H9 (cell line): ENCODE measurements around the gene TMEM141. TPM values are rescaled to one million over a fixed set of nuclear protein-coding genes. Genes with fewer than 3 reads are reported as not detected.
A peak's percentile ranks its signal among the peaks of the same experiment; 100 is the strongest.

Experiments used
- DNase-seq: peaks from one replicate; pipeline ENCODE4 v3.0.0-alpha.2; 2017
- H2AFZ ChIP-seq: one replicate; pipeline ENCODE4 v1.6.1; 2013; ENCODE audit warnings: mild to moderate bottlenecking, low read length, control low read depth, moderate library complexity
- H2AK5ac ChIP-seq: 2 replicates; pipeline ENCODE4 v1.6.1; 2013; ENCODE audit warnings: low read length, control low read depth, mixed read lengths; ENCODE audit not compliant: insufficient read length
- H2BK120ac ChIP-seq: one replicate; pipeline ENCODE4 v1.6.1; 2013; ENCODE audit warnings: low read depth, mild to moderate bottlenecking, low read length, control low read depth, inconsistent platforms; ENCODE audit not compliant: poor library complexity, severe bottlenecking
- H2BK12ac ChIP-seq: 2 replicates; pipeline ENCODE4 v1.6.1; 2013; ENCODE audit warnings: low read length, control low read depth, mixed read lengths, low read depth; ENCODE audit not compliant: insufficient read length
- H2BK15ac ChIP-seq: 2 replicates; pipeline ENCODE4 v1.6.1; 2013; ENCODE audit warnings: low read depth, low read length, control low read depth
- H2BK20ac ChIP-seq: one replicate; pipeline ENCODE4 v1.6.1; 2013; ENCODE audit warnings: low read depth, mild to moderate bottlenecking, low read length, control low read depth, inconsistent platforms; ENCODE audit not compliant: poor library complexity, severe bottlenecking
- H2BK5ac ChIP-seq: 2 replicates; pipeline ENCODE4 v1.6.1; 2013; ENCODE audit warnings: low read length, control low read depth, mixed read lengths; ENCODE audit not compliant: insufficient read length
- H3K14ac ChIP-seq: 2 replicates; pipeline ENCODE4 v1.6.1; 2013; ENCODE audit warnings: low read length, control low read depth; ENCODE audit not compliant: insufficient read depth
- H3K18ac ChIP-seq: 2 replicates; pipeline ENCODE4 v1.6.1; 2013; ENCODE audit warnings: low read depth, mild to moderate bottlenecking, mixed read lengths, low read length, control low read depth; ENCODE audit not compliant: insufficient read length
- H3K23ac ChIP-seq: 2 replicates; pipeline ENCODE4 v1.6.1; 2013; ENCODE audit warnings: low read length, control low read depth, mixed read lengths, low read depth; ENCODE audit not compliant: insufficient read length
- H3K23me2 ChIP-seq: 2 replicates; pipeline ENCODE4 v1.6.1; 2013; ENCODE audit warnings: low read depth, mild to moderate bottlenecking, mixed read lengths, low read length, control low read depth; ENCODE audit not compliant: insufficient read length, poor library complexity, severe bottlenecking
- H3K27ac ChIP-seq: 2 replicates; pipeline ENCODE4 v1.5.1; 2013; ENCODE audit warnings: low read length, control low read depth, mixed read lengths, low read depth; ENCODE audit not compliant: insufficient read length
- H3K27me3 ChIP-seq: 2 replicates; pipeline ENCODE4 v1.6.1; 2013; ENCODE audit warnings: low read length, control low read depth, inconsistent platforms; ENCODE audit not compliant: insufficient read depth
- H3K4ac ChIP-seq: 2 replicates; pipeline ENCODE4 v1.6.1; 2013; ENCODE audit warnings: low read depth, mild to moderate bottlenecking, control low read depth, inconsistent platforms, low read length, moderate library complexity
- H3K4me1 ChIP-seq: 2 replicates; pipeline ENCODE4 v1.6.1; 2013; ENCODE audit warnings: low read length, control low read depth, inconsistent platforms; ENCODE audit not compliant: insufficient read depth
- H3K4me2 ChIP-seq: 2 replicates; pipeline ENCODE4 v1.6.1; 2013; ENCODE audit warnings: low read length, control low read depth, mixed read lengths; ENCODE audit not compliant: insufficient read length, insufficient read depth
- H3K56ac ChIP-seq: 2 replicates; pipeline ENCODE4 v1.6.1; 2013; ENCODE audit warnings: low read depth, mild to moderate bottlenecking, mixed read lengths, low read length, control low read depth; ENCODE audit not compliant: insufficient read length
- H3K79me1 ChIP-seq: 2 replicates; pipeline ENCODE4 v1.6.1; 2013; ENCODE audit warnings: low read depth, mild to moderate bottlenecking, moderate library complexity, low read length, control low read depth, inconsistent platforms; ENCODE audit not compliant: insufficient read depth, poor library complexity, severe bottlenecking
- H3K79me2 ChIP-seq: 2 replicates; pipeline ENCODE4 v1.6.1; 2013; ENCODE audit warnings: low read length, control low read depth, inconsistent platforms; ENCODE audit not compliant: insufficient read depth
- H3K9ac ChIP-seq: 2 replicates; pipeline ENCODE4 v1.6.1; 2013; ENCODE audit warnings: low read length, control low read depth, mixed read lengths; ENCODE audit not compliant: insufficient read length; ENCODE audit errors: extremely low read depth
- H3K9me3 ChIP-seq: one replicate; pipeline ENCODE4 v1.6.1; 2013; ENCODE audit warnings: low read depth, low read length, inconsistent platforms; ENCODE audit not compliant: control insufficient read depth
- H3T11ph ChIP-seq: one replicate; pipeline ENCODE4 v1.6.1; 2013; ENCODE audit warnings: mild to moderate bottlenecking, low read length, control low read depth, inconsistent platforms
- H4K20me1 ChIP-seq: one replicate; pipeline ENCODE4 v1.6.1; 2013; ENCODE audit not compliant: control insufficient read depth, insufficient read length, insufficient read depth
- H4K5ac ChIP-seq: 2 replicates; pipeline ENCODE4 v1.6.1; 2013; ENCODE audit warnings: low read depth, mild to moderate bottlenecking, mixed read lengths, low read length, control low read depth; ENCODE audit not compliant: insufficient read length
- H4K8ac ChIP-seq: replicated peaks from 2 replicates; pipeline ENCODE4 v1.6.1; 2013; ENCODE audit warnings: low read length, control low read depth, mixed read lengths, low read depth; ENCODE audit not compliant: insufficient read length
- H4K91ac ChIP-seq: 2 replicates; pipeline ENCODE4 v1.6.1; 2013; ENCODE audit warnings: low read depth, mild to moderate bottlenecking, moderate library complexity, mixed read lengths, low read length, control low read depth; ENCODE audit not compliant: insufficient read length
- H3K27ac Mint-ChIP-seq, 3 experiments: 2 replicates in 2 of 3; 3 replicates in 1 of 3; pipeline ENCODE4 v1.8.0; 2020 to 2021; ENCODE audit warnings: mixed read lengths in 3 of 3, mild to moderate bottlenecking in 1 of 3, moderate library complexity in 1 of 3
- H3K27me3 Mint-ChIP-seq: 2 replicates; pipeline ENCODE4 v1.8.0; 2021; ENCODE audit warnings: low read depth, mild to moderate bottlenecking, moderate library complexity, mixed read lengths
- H3K36me3 Mint-ChIP-seq, 3 experiments: 2 replicates in 2 of 3; 3 replicates in 1 of 3; pipeline ENCODE4 v1.8.0; 2020 to 2021; ENCODE audit warnings: low read depth in 3 of 3, mixed read lengths in 3 of 3; ENCODE audit not compliant: insufficient read depth in 1 of 3
- H3K4me1 Mint-ChIP-seq, 2 experiments: 2 replicates each; pipeline ENCODE4 v1.8.0; 2020; ENCODE audit warnings: mixed read lengths in 2 of 2
- H3K4me3 Mint-ChIP-seq, 2 experiments: 2 replicates in 1 of 2; 3 replicates in 1 of 2; pipeline ENCODE4 v1.8.0; 2020 to 2021; ENCODE audit warnings: mild to moderate bottlenecking in 2 of 2, mixed read lengths in 2 of 2, moderate library complexity in 1 of 2
- H3K9me3 Mint-ChIP-seq, 2 experiments: 2 replicates in 1 of 2; 3 replicates in 1 of 2; pipeline ENCODE4 v1.8.0; 2020; ENCODE audit warnings: mild to moderate bottlenecking in 2 of 2, mixed read lengths in 2 of 2, moderate library complexity in 1 of 2
- WGBS: extraction: QIAGEN DNeasy Blood & Tissue Kit; methylation state at CpG from one replicate; pipeline ENCODE4 v1.1.7; 2013; ENCODE audit warnings: missing lambda C conversion rate, low lambda C conversion rate, mixed read lengths; ENCODE audit not compliant: insufficient read length; ENCODE audit errors: extremely low coverage; 5-methylcytosine and 5-hydroxymethylcytosine counted together
- total RNA-seq: library from RNA; stranded (reverse); gene quantifications from 2 replicates; pipeline ENCODE4 v1.2.1, GENCODE V29; 2021
- TF ChIP-seq, protein P1 (sequence below): fragments of 200-600 bp; sonication (generic); conservative IDR thresholded peaks from 3 replicates; pipeline ENCODE4 v1.8.0; 2021; ENCODE audit warnings: antibody characterized with exemption, mild to moderate bottlenecking

Gene TMEM141
- total RNA-seq, 1 experiment from 2014 or later: 55.2 TPM

DNA sequence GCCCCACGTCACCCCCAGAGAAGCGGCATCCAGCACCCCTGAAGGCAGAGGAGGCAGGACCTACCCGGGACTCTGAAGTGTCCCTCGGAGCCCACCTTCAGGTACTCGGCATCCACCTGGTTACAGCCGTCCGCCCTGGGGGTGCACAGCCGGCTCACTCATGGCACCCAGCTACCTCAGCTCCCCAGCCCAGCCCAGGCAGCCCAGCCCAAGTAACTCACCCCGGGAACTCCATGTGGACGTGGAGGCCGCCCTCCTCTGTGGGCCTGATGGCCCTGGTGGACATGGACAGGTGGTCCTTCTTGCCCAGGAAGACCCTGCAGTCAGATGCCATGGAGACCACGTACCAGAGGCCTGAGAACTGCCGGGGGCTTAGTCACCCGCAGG lies 27.5 kb upstream of the TMEM141 start:
- H3K9me3 ChIP-seq: no peaks in the 10 kb centered on the region
- H3K4ac ChIP-seq: no peak overlapping the region
- no peak overlapping the region for H4K91ac ChIP-seq
- H4K8ac ChIP-seq: no peak overlapping the region
- no peak overlapping the region for H2BK15ac ChIP-seq
- H3K27ac ChIP-seq: no peak overlapping the region
- no CpG with 5 or more reads among the region's 14 CpGs for WGBS
- H4K5ac ChIP-seq: no peak overlapping the region
- no peak overlapping the region for H3K14ac ChIP-seq
- H3K23ac ChIP-seq: no peak overlapping the region
- Mint-ChIP-seq H3K36me3 (no peaks in the 10 kb centered on the region; a peak in 1 of 7 replicates), H3K4me3 (no peak overlapping the region), H3K27ac (no peak overlapping the region), H3K4me1 (peaks cover 15 to 28% of the 10 kb centered on the region in 2 experiments), H3K9me3 (peaks cover 0 to 5% of the 10 kb centered on the region in 2 experiments; a peak in 1 of 5 replicates), H3K27me3 (peaks cover 18% of the 10 kb centered on the region)
- no peaks in the 10 kb centered on the region for H3K79me2 ChIP-seq
- no peak overlapping the region for H2AK5ac ChIP-seq
- no peaks in the 10 kb centered on the region for H4K20me1 ChIP-seq
- DNase-seq: peak; percentile 41
- H3K27me3 ChIP-seq: no peaks in the 10 kb centered on the region
- no peak overlapping the region for H3K18ac ChIP-seq
- H2AFZ ChIP-seq: no peak overlapping the region
- H3K56ac ChIP-seq: no peak overlapping the region
- TF ChIP-seq, protein P1, sequence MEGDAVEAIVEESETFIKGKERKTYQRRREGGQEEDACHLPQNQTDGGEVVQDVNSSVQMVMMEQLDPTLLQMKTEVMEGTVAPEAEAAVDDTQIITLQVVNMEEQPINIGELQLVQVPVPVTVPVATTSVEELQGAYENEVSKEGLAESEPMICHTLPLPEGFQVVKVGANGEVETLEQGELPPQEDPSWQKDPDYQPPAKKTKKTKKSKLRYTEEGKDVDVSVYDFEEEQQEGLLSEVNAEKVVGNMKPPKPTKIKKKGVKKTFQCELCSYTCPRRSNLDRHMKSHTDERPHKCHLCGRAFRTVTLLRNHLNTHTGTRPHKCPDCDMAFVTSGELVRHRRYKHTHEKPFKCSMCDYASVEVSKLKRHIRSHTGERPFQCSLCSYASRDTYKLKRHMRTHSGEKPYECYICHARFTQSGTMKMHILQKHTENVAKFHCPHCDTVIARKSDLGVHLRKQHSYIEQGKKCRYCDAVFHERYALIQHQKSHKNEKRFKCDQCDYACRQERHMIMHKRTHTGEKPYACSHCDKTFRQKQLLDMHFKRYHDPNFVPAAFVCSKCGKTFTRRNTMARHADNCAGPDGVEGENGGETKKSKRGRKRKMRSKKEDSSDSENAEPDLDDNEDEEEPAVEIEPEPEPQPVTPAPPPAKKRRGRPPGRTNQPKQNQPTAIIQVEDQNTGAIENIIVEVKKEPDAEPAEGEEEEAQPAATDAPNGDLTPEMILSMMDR: no peak
- H2BK12ac ChIP-seq: no peak overlapping the region
- no peak overlapping the region for H2BK120ac ChIP-seq
- H3K4me2 ChIP-seq: no peak overlapping the region
- H2BK20ac ChIP-seq: no peak overlapping the region
- no peak overlapping the region for H3K9ac ChIP-seq
- H3K23me2 ChIP-seq: no peaks in the 10 kb centered on the region
- H3T11ph ChIP-seq: no peak overlapping the region
- no peaks in the 10 kb centered on the region for H3K79me1 ChIP-seq
- no peak overlapping the region for H2BK5ac ChIP-seq
- no peaks in the 10 kb centered on the region for H3K4me1 ChIP-seq
